Thyroid gland (tissue), 4 donors: ENCODE measurements around the gene SEMA5A.

Source experiments
- POLR2A ChIP-seq, 2 donors: fragments of 450-650 bp; IDR thresholded peaks; one replicate each; pipeline ENCODE4 v1.6.1; 2017; ENCODE audit warnings: antibody characterized with exemption in 2 of 2, mild to moderate bottlenecking in 2 of 2, moderate library complexity in 1 of 2
- TF ChIP-seq, protein P1 (sequence below), 6 experiments: fragments of 200-600 bp in 3 of 6; fragments of 450-650 bp in 3 of 6; sonication (generic) in 3 of 6; IDR thresholded peaks; one replicate each; pipeline ENCODE4 v1.5.1; 2016 to 2019; ENCODE audit warnings: antibody characterized with exemption in 6 of 6, mild to moderate bottlenecking in 2 of 6, inconsistent platforms in 1 of 6, moderate library complexity in 1 of 6

DNA sequence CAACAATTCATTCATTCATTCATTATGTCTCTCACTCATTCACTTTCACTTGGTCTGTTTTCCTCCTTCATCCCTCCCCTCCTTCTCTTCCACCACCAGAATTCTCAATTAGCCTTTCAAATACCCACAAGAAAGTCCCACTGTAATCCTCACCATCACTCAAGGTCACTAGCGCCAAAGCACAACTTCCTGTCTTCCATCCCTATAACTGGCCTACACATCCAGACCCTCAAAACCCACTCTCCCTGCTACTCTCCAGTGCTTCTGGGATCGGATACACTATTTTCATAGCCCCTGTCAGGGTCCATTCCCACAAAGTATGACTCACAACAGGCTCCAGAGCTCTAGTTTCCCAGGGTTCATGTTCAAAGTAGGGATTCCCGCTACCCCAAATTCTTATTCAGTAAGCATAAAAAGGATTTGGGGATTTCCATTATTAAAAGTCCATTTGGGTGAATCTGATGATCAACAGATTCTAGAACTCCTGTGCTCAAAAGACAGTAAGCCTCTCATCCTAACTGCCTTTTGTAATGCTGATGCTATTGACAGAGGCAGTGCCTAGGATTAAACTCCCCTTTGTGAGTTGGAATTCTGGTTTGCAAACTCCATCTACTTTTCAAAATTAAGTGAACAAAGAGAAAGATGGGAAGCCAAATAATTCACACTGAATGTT lies 250.9 kb downstream of the SEMA5A start:
- TF ChIP-seq, protein P1, sequence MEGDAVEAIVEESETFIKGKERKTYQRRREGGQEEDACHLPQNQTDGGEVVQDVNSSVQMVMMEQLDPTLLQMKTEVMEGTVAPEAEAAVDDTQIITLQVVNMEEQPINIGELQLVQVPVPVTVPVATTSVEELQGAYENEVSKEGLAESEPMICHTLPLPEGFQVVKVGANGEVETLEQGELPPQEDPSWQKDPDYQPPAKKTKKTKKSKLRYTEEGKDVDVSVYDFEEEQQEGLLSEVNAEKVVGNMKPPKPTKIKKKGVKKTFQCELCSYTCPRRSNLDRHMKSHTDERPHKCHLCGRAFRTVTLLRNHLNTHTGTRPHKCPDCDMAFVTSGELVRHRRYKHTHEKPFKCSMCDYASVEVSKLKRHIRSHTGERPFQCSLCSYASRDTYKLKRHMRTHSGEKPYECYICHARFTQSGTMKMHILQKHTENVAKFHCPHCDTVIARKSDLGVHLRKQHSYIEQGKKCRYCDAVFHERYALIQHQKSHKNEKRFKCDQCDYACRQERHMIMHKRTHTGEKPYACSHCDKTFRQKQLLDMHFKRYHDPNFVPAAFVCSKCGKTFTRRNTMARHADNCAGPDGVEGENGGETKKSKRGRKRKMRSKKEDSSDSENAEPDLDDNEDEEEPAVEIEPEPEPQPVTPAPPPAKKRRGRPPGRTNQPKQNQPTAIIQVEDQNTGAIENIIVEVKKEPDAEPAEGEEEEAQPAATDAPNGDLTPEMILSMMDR (IDR thresholded peaks at IDR 0.05) = no peak
- TF ChIP-seq POLR2A (IDR thresholded peaks at IDR 0.05) = no peak
